Measurements from ENCODE around the gene MFSD12.

The MFSD12 gene

DNA sequence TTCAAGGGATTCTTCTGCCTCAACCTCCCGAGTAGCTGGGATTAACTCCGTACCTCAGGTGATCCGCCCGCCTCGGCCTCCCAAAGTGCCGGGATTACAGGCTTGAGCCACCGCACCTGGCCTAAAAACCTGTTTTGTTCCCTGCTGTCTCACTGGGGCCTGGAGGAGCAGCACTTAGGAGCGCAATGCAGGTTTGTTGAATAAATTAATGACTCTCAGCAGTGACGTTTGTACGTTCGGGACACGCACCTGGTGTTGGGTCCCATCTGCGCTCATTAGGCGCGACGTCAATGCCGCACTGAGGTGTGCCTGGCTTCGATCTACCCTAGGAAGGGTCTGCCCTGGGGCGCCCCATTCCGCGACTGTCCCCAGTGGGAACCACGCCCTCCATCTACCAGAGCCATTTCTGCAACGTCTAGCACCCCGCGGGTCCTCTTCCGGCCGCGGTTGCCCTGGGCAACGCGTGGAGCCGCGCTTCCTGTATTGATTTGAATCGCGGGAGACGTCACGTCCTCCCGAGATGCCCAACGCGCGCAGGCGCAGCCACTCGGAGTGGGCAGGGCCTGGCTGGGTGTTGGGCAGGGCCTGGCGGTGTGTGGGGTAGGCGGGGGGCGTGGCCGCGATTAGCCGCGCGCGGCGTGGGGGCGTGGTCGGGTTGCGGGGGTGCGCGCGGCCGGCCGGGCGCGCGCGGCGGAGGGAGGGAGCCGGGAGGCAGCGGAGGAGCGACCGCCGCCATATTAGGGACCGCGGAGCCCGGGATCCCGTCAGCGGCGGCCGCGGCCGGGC is 51.6 kb downstream of the MFSD12 start, which contains the start of gene FZR1:
Gene FZR1, plus strand, starts transcription at position 714 of the 786 bp plus-strand sequence. CDS start 16,679 bp downstream, outside the sequence.
- peak; percentile 99 for DNase-seq

DNA sequence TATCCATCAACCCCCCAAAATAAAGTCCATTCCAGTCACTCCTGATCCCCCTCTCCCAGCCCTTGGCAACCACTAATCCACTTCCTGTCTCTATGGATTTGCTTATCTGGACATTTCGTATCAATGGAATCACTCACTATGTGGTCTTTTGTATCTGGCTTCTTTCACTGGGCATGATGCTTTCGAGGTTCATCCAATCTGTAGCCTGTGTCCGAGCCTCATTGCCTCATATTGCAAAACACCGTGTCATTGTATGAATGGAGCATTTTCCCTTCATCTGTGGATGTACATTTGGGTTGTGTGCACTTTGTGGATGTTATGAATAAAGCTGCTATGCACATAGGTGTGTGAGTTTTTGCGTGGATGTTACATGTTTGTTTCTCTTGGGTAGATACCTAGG is 52.7 kb downstream of the MFSD12 start:
- no peak for DNase-seq

DNA sequence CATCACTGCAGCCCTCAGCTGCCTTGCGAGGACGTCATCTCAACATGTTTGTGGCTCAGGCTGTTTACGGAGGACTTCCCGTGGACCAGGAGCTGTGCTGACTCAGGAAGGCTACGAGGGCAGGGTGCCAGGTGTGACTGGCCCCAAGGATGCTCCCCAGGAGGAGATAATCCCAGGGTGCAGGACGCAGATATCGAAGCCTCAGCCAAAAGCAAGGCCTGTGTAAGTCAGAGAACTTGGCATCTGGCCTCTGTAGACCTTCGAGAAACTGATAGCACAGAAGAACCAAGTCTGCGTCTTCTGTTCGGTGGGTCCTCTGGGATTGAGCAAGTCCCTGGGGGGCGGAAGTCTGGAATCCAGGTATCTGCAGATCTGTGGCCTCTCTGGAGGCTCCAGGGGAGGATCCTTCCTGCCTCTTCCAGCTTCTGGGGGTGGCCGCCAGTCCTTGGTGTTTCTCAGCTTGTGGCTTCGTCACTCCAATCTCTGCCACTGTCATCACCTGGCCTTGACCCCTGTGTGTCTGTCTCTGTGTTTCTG is 54.3 kb downstream of the MFSD12 start:
- DNase-seq = no peak

DNA sequence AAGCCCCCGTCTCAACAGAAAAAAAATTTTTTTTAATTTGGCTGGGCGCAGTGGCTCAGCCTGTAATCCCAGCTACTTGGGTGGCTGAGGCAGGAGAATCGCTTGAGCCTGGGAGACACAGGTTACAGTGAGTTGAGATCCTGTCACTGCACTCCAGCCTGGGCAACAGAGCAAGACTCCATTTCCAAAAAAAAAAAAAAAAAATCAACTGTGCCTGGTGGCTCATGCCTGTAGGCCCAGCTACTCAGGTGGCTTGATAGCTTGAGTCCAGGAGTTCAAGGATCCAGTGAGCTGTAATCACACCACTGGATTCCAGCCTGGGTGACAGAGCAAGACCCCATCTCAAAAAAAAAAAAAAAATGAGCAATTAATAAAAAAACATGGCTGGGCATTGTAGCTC is 55.6 kb downstream of the MFSD12 start:
- no peak for DNase-seq

DNA sequence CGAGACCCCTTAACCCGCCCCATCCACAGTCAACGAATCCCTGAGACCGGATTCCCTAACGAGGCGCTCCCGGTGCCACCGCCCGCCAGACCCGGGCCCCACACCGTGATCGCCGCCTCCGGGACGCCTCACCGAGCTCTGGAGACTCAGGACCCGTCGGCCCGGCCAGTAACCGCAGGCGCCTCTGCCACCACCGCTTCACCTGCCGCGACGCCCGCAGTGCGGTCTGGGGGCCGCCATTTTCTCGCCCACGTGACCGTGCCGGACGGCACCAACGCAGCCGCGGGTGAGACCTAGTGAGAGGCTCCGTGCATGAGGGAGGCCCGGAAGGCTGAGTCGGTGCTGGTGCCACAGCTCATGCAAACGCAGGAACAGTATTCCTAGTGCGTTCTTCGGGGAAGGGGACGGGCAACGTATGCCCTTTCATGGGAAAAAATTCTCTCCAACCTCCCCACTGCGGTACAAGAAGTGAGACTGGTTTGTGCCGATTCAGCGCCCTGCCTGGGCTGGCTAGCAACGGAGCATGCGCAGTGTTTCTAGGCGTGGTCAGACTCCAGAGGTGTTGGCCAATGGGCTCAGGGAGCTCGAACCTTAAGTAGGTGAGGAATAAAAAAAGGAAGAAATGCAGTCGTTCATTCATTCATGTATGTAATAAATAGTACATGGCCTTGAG is 56.8 kb downstream of the MFSD12 start, which contains the start of gene DOHH:
Gene DOHH, minus strand, starts transcription at position 246 of the 673 bp plus-strand sequence. CDS start 3,860 bp downstream, outside the sequence.
- DNase-seq = peak; percentile 94

DNA sequence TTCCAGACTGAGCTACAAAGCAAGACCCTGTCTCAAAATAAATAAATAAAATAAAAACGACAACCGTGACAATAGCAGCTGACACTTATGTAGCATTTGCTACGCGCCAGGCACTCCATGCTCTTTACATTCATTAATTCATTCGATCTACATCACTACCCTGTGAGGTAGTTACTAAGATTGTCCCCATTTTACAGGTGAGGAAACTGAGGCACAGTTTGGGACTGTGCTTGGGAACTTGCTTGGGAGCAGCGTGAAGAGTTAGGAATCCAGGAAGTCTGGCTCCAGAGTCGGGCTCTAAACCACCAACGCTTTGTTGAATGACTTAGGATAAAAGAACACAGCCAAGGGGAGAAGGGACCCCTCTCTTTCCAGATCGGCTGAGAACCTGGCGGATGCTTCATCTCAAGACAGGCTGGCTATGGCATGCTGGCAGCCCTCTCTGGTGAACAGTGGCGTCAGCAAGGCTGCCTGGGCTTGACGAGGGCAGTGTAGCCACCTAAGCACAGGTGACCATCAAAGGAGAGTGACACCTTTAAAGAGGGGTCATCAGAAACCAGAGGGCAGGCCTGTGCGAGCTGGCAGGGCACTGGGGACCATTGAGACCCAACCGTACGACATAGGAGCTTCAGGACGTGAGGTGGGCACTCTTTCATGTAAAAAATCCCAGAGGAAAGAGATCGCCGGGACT is 57.5 kb downstream of the MFSD12 start:
- DNase-seq = no peak

DNA sequence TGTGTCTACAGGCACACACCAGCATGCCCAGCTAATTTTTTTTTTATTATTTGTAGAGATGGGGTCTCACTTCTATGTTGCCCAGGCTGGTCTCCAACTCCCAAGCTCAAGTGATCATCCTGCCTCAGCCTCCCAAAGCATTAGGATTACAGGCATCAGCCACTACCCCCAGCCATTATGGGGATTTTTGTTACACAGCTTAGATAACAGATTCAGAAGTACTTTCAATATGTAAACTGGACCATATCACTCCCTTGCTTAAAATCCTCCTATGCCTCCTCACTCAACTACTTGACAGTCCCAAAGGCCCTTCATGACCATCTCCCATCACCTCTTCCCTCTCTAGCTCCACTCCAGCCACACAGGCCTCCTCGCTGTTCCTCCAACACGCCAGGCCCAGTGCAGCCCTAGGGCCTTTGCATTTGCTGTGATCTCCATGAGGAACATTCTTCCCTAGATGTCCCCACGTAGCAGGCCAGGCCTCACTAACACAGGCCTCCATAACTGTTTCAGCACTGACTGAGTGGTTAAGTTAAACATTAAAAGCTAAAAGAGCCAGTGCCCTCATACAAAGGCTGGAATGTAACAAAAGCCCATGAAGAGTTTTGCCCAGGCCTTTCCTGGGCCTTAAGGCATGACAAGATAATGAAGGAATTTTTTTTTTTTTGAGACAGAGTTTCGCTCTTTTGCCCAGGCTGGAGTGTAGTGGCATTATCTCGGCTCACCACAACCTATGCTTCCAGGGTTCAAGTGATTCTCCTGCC is 59.4 kb downstream of the MFSD12 start:
- DNase-seq = no peak

DNA sequence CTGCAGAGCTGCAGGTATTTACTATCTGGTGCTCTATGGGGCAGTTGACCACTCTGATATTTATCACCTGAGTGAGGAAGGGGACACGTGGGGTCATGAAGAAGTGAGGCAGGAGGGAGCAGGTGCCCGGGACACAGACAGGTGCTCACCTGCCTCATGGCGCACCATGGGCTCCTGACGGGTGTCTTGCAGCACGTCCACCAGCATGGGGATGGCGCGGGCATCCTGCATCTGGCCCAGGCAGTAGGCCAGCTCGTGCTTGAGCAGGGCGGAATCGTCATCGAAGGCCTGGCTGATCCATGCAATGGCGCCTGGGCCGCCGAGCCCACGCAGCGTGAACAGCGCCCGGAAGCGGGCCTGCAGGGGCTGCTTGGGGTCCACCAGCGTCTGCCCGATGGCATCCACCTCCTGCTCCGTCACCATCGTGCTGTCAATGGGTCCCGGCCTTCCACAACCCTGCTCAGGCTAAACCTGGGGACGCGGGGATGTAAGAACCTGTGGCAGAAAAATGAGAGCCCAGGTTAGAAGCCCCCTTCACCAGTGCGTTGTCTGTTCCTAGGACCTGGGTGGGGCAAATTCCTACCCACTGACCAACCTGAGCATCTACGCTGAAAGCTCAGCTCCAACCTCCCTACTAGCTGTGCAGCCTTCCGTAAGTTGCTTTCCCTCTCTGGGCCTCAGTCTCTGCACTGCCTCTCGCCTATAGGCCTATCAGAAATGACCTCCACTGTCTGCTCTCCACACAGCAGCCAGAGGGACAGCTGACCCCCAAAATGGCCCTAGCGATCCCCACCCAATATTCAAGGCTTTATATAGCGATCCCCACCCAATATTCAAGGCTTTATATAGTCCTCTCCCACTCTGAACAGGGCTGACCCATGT is 60.8 kb downstream of the MFSD12 start:
- no peak for DNase-seq

DNA sequence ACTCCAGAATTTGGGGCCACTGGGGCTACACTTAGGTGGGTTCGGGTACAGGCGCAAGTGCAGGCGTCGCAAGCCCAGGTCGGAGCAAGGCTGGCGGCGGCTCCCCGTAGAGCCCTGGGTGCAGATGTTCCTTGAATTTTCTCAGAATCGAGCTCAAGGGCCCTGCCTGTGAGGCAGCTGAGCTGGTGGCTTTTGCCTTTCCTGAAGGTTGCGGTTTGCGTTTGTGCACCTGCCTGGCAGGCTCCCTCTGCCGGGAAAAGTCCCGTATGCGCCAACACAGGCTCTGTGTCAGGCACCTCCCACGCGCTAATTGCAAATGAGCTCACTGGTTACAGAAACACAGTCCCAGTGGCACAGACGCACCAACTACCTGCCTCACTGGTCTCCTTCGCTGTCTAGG is 62.8 kb downstream of the MFSD12 start:
- DNase-seq = no peak

All from COR-L47 (cell line).